Peyer's patch (tissue), 4 donors: ENCODE measurements around the gene ARHGEF4. TPM values are rescaled to one million over a fixed set of nuclear protein-coding genes. Genes with fewer than 3 reads are reported as not detected.

ENCODE experiments used
- DNase-seq, 3 donors: peaks; one replicate each; pipeline ENCODE4 v3.0.0-alpha.2; 2017 to 2019
- H3K27ac ChIP-seq, 4 donors: fragments of 200-600 bp; sonication (generic); one replicate each; pipeline ENCODE4 v1.5.1; 2016 to 2019
- H3K27me3 ChIP-seq, 2 donors: fragments of 200-600 bp; sonication (generic); one replicate each; pipeline ENCODE4 v1.5.1; 2019
- H3K36me3 ChIP-seq, 3 donors: fragments of 200-600 bp; sonication (generic); one replicate each; pipeline ENCODE4 v1.5.1; 2016 to 2019
- H3K4me1 ChIP-seq, 4 donors: fragments of 200-600 bp; sonication (generic); one replicate each; pipeline ENCODE4 v1.5.1; 2016 to 2019
- H3K4me3 ChIP-seq, 4 donors: fragments of 200-600 bp; sonication (generic); 1 replicate in 3 of 4; 2 replicates in 1 of 4; pipeline ENCODE4 v1.5.1; 2016 to 2019; ENCODE audit warnings: mild to moderate bottlenecking in 1 of 4
- H3K9me3 ChIP-seq, 4 donors: fragments of 200-600 bp; sonication (generic); one replicate each; pipeline ENCODE4 v1.5.1; 2016 to 2019; ENCODE audit warnings: mild to moderate bottlenecking in 1 of 4
- POLR2A ChIP-seq, 2 donors: fragments of 450-650 bp; IDR thresholded peaks; one replicate each; pipeline ENCODE4 v1.5.1; 2017; ENCODE audit warnings: antibody characterized with exemption in 2 of 2, mild to moderate bottlenecking in 2 of 2, moderate library complexity in 2 of 2
- total RNA-seq, 4 donors: library from RNA; depleted of rRNA; stranded (reverse); fragments of >200 nt; gene quantifications; one replicate each; pipeline ENCODE4 v1.1.0, GENCODE V29; 2016
- TF ChIP-seq, protein P1 (sequence below), 6 experiments: fragments of 450-650 bp in 4 of 6; fragments of 200-600 bp in 2 of 6; sonication (generic) in 1 of 6; IDR thresholded peaks; one replicate each; pipeline ENCODE4 v1.5.1; 2017 to 2019; ENCODE audit warnings: antibody characterized with exemption in 6 of 6, mild to moderate bottlenecking in 3 of 6, moderate library complexity in 1 of 6

Gene ARHGEF4
- total RNA-seq, 4 donors from 2014 or later: 1.1 to 10.7 (median 1.6) TPM

DNA sequence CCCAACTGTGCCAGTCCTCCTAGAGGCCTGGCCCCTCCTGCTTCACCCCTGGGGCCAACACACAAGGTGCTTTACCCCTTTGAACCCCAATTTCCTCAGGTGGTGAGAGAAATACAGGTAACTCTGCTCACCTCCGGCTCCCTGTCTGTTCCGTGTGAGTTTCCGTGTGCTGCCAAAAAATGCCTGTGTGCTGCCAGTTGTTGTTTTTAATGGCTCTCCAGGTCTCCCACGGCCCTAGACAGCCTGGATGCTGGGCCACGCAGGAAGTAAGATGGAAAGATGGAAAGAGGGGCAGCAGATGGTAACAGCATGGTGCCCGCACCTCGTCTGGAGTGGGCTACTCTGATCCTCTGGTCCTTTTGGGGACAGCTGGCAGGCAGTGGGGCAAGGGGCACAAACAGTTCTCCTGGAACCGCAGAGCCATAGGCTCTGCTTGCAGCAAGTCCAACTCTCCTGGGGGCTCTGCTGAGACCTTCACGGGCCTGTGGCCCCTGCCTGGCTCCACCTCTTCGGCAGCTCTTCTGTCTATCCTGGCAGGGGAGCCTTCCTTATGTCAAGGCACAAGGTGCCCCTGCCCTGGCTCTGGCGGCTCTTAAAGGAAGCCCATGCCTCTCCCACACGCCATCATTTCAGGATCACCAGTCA is 4.3 kb upstream of the ARHGEF4 start:
- Histone ChIP-seq H3K36me3 (no peaks in the 10 kb centered on the region), H3K4me1 (peaks cover 0 to 8% (median 4%) of the 10 kb centered on the region in 4 donors), H3K9me3 (no peaks in the 10 kb centered on the region), H3K27ac (no peak overlapping the region), H3K4me3 (no peak overlapping the region), H3K27me3 (peaks cover 0 to 6% of the 10 kb centered on the region in 2 donors)
- no peak for TF ChIP-seq POLR2A (IDR thresholded peaks at IDR 0.05)
- TF ChIP-seq, protein P1, sequence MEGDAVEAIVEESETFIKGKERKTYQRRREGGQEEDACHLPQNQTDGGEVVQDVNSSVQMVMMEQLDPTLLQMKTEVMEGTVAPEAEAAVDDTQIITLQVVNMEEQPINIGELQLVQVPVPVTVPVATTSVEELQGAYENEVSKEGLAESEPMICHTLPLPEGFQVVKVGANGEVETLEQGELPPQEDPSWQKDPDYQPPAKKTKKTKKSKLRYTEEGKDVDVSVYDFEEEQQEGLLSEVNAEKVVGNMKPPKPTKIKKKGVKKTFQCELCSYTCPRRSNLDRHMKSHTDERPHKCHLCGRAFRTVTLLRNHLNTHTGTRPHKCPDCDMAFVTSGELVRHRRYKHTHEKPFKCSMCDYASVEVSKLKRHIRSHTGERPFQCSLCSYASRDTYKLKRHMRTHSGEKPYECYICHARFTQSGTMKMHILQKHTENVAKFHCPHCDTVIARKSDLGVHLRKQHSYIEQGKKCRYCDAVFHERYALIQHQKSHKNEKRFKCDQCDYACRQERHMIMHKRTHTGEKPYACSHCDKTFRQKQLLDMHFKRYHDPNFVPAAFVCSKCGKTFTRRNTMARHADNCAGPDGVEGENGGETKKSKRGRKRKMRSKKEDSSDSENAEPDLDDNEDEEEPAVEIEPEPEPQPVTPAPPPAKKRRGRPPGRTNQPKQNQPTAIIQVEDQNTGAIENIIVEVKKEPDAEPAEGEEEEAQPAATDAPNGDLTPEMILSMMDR (IDR thresholded peaks at IDR 0.05): no peak
- no peak for DNase-seq

DNA sequence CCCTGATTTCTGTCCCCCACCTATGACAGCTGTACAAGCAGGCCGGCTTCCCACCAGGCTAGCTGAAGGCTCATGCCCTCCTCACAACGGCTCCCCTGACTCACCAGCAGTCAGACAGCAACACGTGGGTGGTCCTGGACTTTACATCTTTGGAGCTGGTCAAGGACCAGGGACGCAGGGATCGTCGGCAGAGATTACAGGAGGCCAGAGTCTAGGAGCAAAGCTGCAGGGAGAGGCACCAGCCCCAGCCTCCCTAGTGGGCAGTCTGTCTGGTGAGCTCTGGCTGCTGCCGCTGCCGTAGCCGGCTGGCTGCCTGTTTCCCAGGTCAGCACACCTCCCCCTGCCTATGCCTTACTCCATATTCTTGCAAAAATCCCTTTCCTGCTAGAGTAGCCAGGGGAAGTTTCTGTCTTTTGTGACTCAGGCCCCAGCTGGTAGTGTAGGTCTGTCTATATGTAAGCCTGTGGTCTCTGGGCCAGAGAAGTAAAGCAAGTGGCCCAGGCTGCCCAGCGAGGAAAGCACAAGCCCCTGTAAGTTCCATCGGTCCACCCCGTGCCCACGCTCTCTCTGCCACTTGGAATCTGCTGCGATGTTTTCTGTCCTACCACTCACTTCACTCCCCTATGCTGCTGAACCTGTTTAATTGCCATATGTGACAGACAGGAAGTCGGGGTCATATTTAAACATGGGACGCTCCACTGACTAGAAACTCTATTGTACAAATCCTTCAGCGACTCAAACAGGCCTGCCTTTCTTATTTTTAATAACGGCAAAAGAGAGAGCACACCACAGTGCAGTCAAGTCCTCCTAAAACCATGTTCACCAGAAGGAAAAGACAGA is 2.4 kb upstream of the ARHGEF4 start:
- Histone ChIP-seq H3K4me3 (no peak overlapping the region), H3K27ac (no peak overlapping the region), H3K4me1 (peaks cover 0 to 9% (median 4%) of the 10 kb centered on the region in 4 donors), H3K27me3 (peaks cover 0 to 15% of the 10 kb centered on the region in 2 donors), H3K36me3 (no peaks in the 10 kb centered on the region), H3K9me3 (no peaks in the 10 kb centered on the region)
- TF ChIP-seq, protein P1 (IDR thresholded peaks at IDR 0.05): no peak
- no peak for TF ChIP-seq POLR2A (IDR thresholded peaks at IDR 0.05)
- DNase-seq: no peak

DNA sequence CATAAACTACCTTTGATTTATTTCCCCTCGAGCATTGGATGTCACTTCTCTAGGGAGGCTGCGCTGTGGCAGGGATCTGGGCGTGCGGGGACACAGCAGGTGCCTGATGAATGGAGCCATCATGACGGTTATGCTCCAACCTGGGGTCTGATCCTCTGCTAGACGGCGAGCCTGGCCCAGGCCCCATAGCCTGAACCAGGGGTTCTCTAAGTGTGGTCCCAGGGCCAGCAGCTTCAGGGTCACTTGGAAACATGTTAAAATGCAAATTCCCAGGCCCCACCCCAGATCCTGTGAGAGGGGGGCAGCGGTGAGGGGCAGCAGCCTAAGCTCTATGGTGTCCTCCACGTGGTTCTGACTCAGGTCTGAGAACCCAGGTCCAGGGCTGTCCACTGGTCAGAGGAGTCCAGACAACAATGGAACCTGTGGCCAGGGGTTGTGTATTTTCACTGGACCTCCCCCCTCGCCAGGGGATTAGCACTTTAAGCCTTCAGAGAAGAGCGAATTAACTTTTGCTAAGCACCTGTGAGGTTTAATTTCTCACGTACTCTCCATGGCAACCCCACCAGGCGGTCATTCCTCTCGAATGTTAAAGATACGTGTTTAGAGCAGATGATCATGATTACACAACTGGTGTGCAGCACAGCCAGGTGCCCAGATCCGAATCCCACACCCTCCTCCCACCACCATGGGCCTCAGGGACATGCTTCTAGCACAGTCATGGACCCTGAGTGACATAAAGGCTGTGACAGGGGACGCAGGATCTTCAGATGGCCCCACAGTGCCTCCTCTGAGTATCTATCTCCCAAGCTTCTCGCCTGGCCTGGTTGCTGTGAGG is 1.6 kb upstream of the ARHGEF4 start:
- H3K9me3 ChIP-seq: no peaks in the 10 kb centered on the region
- H3K4me1 ChIP-seq: peaks cover 0 to 9% (median 4%) of the 10 kb centered on the region in 4 donors
- no peak for DNase-seq
- no peak overlapping the region for H3K4me3 ChIP-seq
- H3K36me3 ChIP-seq: no peaks in the 10 kb centered on the region
- TF ChIP-seq, protein P1 (IDR thresholded peaks at IDR 0.05): no peak
- TF ChIP-seq POLR2A (IDR thresholded peaks at IDR 0.05): no peak
- peaks cover 0 to 15% of the 10 kb centered on the region in 2 donors for H3K27me3 ChIP-seq
- no peak overlapping the region for H3K27ac ChIP-seq

DNA sequence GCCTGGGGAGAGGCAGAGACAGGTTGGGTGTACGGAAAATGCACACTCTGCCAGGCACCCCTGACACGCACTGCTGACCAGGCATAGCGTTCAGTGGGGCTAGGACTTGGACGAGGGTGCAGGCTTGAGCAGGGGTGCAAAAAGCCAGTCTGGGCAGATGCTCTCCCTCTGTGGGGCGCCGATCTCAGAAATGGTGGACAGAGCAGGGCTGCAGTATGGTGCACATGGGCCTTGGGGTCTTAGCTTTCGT is 1.0 kb upstream of the ARHGEF4 start:
- Histone ChIP-seq H3K36me3 (no peaks in the 10 kb centered on the region), H3K27ac (no peak overlapping the region), H3K4me3 (no peak overlapping the region), H3K4me1 (peaks cover 0 to 9% (median 4%) of the 10 kb centered on the region in 4 donors), H3K27me3 (peaks cover 0 to 15% of the 10 kb centered on the region in 2 donors), H3K9me3 (no peaks in the 10 kb centered on the region)
- no peak for DNase-seq
- TF ChIP-seq POLR2A (IDR thresholded peaks at IDR 0.05): no peak
- TF ChIP-seq, protein P1 (IDR thresholded peaks at IDR 0.05): no peak

DNA sequence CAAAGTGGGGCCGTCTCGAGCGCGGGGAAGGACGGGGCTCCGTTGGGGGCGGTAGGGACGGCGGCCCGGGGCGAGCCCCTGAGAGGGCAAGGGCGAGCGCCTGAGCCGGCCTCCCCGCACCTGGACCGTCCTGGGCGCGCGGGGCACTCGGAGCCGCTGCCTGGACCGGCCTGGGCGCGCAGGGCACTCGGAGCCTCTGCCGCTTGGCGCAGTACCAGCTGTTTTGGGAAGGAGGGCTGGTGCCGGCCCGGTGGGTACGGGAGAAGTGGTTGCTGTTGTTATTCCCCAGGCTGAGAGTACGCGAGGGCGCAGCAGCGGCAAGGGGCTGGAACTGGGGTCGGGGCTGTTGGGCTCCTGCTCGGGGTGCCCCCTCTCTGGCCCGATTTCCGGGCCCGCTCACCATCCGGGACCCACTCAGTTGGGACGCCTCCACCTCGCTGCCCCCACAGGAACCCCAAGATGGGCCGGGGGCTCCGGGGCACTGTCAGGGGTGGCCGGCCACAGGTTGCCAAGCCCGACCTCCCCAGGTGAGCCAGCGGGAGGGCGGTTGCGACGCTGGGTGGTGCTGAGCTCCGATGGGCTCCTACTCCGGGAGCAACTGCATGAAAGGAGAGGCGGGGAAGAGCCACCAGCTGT is 579 bp downstream of the ARHGEF4 start:
- Histone ChIP-seq H3K27ac (no peak overlapping the region), H3K4me1 (peaks cover 0 to 9% (median 4%) of the 10 kb centered on the region in 4 donors), H3K9me3 (no peaks in the 10 kb centered on the region), H3K4me3 (peak overlapping the region in 3 of 4 donors; percentile 37 to 47 (median 47)), H3K36me3 (no peaks in the 10 kb centered on the region), H3K27me3 (peaks cover 0 to 15% of the 10 kb centered on the region in 2 donors)
- no peak for DNase-seq
- TF ChIP-seq, protein P1 (IDR thresholded peaks at IDR 0.05): no peak
- no peak for TF ChIP-seq POLR2A (IDR thresholded peaks at IDR 0.05)
